ENCODE measurements around the gene MTMR6. TPM values are rescaled to one million over a fixed set of nuclear protein-coding genes. Genes with fewer than 3 reads are reported as not detected.
"Not testable (repeated sequence)": the region's sequence is repeated elsewhere in the genome, so short reads cannot be mapped to it uniquely, and the experiment has no call there.

The MTMR6 gene
- 1 to 10 TPM; 5.5 to 5.7 TPM for total RNA-seq

GRCh38 chr13:25286969-25287961 is at the start of gene MTMR6:
TSS of gene MTMR6 (minus strand) at chr13:25287488. CDS start at chr13:25287247, 241 bp downstream.
- peaks cover 40% of the 10 kb centered on the region for H3K4me1 Mint-ChIP-seq (ENCODE audit: low read depth)
- no peaks in the 10 kb centered on the region for H3K9me3 Mint-ChIP-seq
- peaks cover 4% of the 10 kb centered on the region for H3K36me3 Mint-ChIP-seq (ENCODE audit: low read depth)
- H3K27ac Mint-ChIP-seq, result peak within 1 kb of the TSS; percentile 92
- CTCF ChIA-PET, result interaction anchor here (0.6 to 3.2 kb wide), 12 partner anchors 9 to 75 kb away, joined by 3 to 13 read pairs (median 3); no protein-coding TSS in a partner anchor
- H3K4me3 Mint-ChIP-seq, result peak within 1 kb of the TSS; percentile 93
- peaks cover 3% of the 10 kb centered on the region for H3K27me3 Mint-ChIP-seq (ENCODE audit: low read depth)
- intact Hi-C loops (cut with micrococcal nuclease), result loop anchor here (1.0 to 10.0 kb wide), 13 partner anchors 11 to 1912 kb away; partner anchors contain the start of gene NUP58
- peak; percentile 95 for DNase-seq

GRCh38 chr13:25335856-25336255 is 48.6 kb upstream of the MTMR6 start:
- H3K27ac Mint-ChIP-seq, result no peak overlapping the region
- intact Hi-C loops (cut with micrococcal nuclease), result loop anchor here (5.0 kb wide), 1 partner anchor 34 kb away; the partner anchor contains the start of gene NUP58
- CTCF ChIA-PET, result no interaction called here
- peaks cover 6% of the 10 kb centered on the region for H3K4me1 Mint-ChIP-seq (ENCODE audit: low read depth)
- no peaks in the 10 kb centered on the region for H3K27me3 Mint-ChIP-seq (ENCODE audit: low read depth)
- H3K4me3 Mint-ChIP-seq, result no peak overlapping the region
- H3K9me3 Mint-ChIP-seq, result no peaks in the 10 kb centered on the region
- peaks cover 32% of the 10 kb centered on the region for H3K36me3 Mint-ChIP-seq (ENCODE audit: low read depth)
- no peak for DNase-seq

- no peaks in the 10 kb centered on the region for H3K9me3 Mint-ChIP-seq
- no peak for DNase-seq
- H3K27me3 Mint-ChIP-seq (ENCODE audit: low read depth), result no peaks in the 10 kb centered on the region
- peaks cover 5% of the 10 kb centered on the region for H3K4me1 Mint-ChIP-seq (ENCODE audit: low read depth)
- intact Hi-C loops (cut with micrococcal nuclease), result loop anchor here (2.0 kb wide), 1 partner anchor 14 kb away; no protein-coding TSS in a partner anchor
- H3K4me3 Mint-ChIP-seq, result no peak overlapping the region
- no peak overlapping the region for H3K27ac Mint-ChIP-seq
- H3K36me3 Mint-ChIP-seq (ENCODE audit: low read depth), result peaks cover 37% of the 10 kb centered on the region
- CTCF ChIA-PET, result interaction anchor here (0.6 kb wide), 1 partner anchor 13 kb away, joined by 3 read pairs; no protein-coding TSS in a partner anchor
Measured at GRCh38 chr13:25330541-25330940, 43.3 kb upstream of the MTMR6 start.

- DNase-seq, result no peak
- H3K36me3 Mint-ChIP-seq (ENCODE audit: low read depth), result peaks cover 39% of the 10 kb centered on the region
- no peaks in the 10 kb centered on the region for H3K9me3 Mint-ChIP-seq
- no peaks in the 10 kb centered on the region for H3K27me3 Mint-ChIP-seq (ENCODE audit: low read depth)
- CTCF ChIA-PET, result no interaction called here
- intact Hi-C loops (cut with micrococcal nuclease), result loop anchor here (2.0 kb wide), 1 partner anchor 13 kb away; no protein-coding TSS in a partner anchor
- no peak overlapping the region for H3K4me3 Mint-ChIP-seq
- H3K27ac Mint-ChIP-seq, result no peak overlapping the region
- peaks cover 3% of the 10 kb centered on the region for H3K4me1 Mint-ChIP-seq (ENCODE audit: low read depth)
Measured at GRCh38 chr13:25329706-25330105, 42.4 kb upstream of the MTMR6 start.

GRCh38 chr13:25324100-25324499 is 36.8 kb upstream of the MTMR6 start:
- Mint-ChIP-seq H3K27me3 (ENCODE audit: low read depth) (no peaks in the 10 kb centered on the region), H3K27ac (no peak overlapping the region), H3K36me3 (ENCODE audit: low read depth) (peaks cover 11% of the 10 kb centered on the region), H3K4me3 (no peak overlapping the region), H3K9me3 (no peaks in the 10 kb centered on the region), H3K4me1 (ENCODE audit: low read depth) (no peaks in the 10 kb centered on the region)
- CTCF ChIA-PET, result interaction anchor here (1.0 kb wide), 1 partner anchor 9 kb away, joined by 4 read pairs; no protein-coding TSS in a partner anchor
- no peak for DNase-seq
- intact Hi-C loops (cut with micrococcal nuclease), result no loop called here

GRCh38 chr13:25319771-25320170 is 32.5 kb upstream of the MTMR6 start:
- DNase-seq, result no peak
- H3K9me3 Mint-ChIP-seq, result no peaks in the 10 kb centered on the region
- no peaks in the 10 kb centered on the region for H3K27me3 Mint-ChIP-seq (ENCODE audit: low read depth)
- intact Hi-C loops (cut with micrococcal nuclease), result no loop called here
- peaks cover 15% of the 10 kb centered on the region for H3K36me3 Mint-ChIP-seq (ENCODE audit: low read depth)
- CTCF ChIA-PET, result interaction anchor here (0.6 to 1.5 kb wide), 2 partner anchors 16 to 314 kb away, joined by 3 read pairs; no protein-coding TSS in a partner anchor
- H3K27ac Mint-ChIP-seq, result no peak overlapping the region
- H3K4me3 Mint-ChIP-seq, result no peak overlapping the region
- peaks cover 7% of the 10 kb centered on the region for H3K4me1 Mint-ChIP-seq (ENCODE audit: low read depth)

- H3K4me1 Mint-ChIP-seq (ENCODE audit: low read depth); intact Hi-C loops (cut with micrococcal nuclease); H3K27ac Mint-ChIP-seq; DNase-seq; H3K9me3 Mint-ChIP-seq; H3K4me3 Mint-ChIP-seq; H3K27me3 Mint-ChIP-seq (ENCODE audit: low read depth); CTCF ChIA-PET: not testable (repeated sequence)
- peaks cover 17% of the 10 kb centered on the region for H3K36me3 Mint-ChIP-seq (ENCODE audit: low read depth)
Measured at GRCh38 chr13:25318946-25319345, 31.7 kb upstream of the MTMR6 start.

GRCh38 chr13:25310891-25311290 is 23.6 kb upstream of the MTMR6 start:
- Mint-ChIP-seq H3K4me1 (ENCODE audit: low read depth) (peaks cover 10% of the 10 kb centered on the region), H3K27ac (no peak overlapping the region), H3K9me3 (no peaks in the 10 kb centered on the region), H3K36me3 (ENCODE audit: low read depth) (peaks cover 40% of the 10 kb centered on the region), H3K4me3 (no peak overlapping the region), H3K27me3 (ENCODE audit: low read depth) (no peaks in the 10 kb centered on the region)
- DNase-seq, result no peak
- intact Hi-C loops (cut with micrococcal nuclease), result no loop called here
- CTCF ChIA-PET, result interaction anchor here (0.7 to 1.9 kb wide), 2 partner anchors 28 to 64 kb away, joined by 4 to 5 read pairs; no protein-coding TSS in a partner anchor

GRCh38 chr13:25306671-25307464 is 19.6 kb upstream of the MTMR6 start:
- Mint-ChIP-seq H3K36me3 (ENCODE audit: low read depth) (peaks cover 46% of the 10 kb centered on the region), H3K4me3 (no peak overlapping the region), H3K27ac (no peak overlapping the region), H3K27me3 (ENCODE audit: low read depth) (no peaks in the 10 kb centered on the region), H3K4me1 (ENCODE audit: low read depth) (peaks cover 38% of the 10 kb centered on the region), H3K9me3 (no peaks in the 10 kb centered on the region)
- CTCF ChIA-PET, result interaction anchor here (0.6 to 1.5 kb wide), 2 partner anchors 68 to 195 kb away, joined by 3 read pairs; no protein-coding TSS in a partner anchor
- DNase-seq, result no peak
- intact Hi-C loops (cut with micrococcal nuclease), result no loop called here

GRCh38 chr13:25302121-25302520 is 14.8 kb upstream of the MTMR6 start:
- H3K27ac Mint-ChIP-seq, result peak overlapping the region; percentile 93
- H3K4me3 Mint-ChIP-seq, result peak overlapping the region; percentile 94
- peaks cover 25% of the 10 kb centered on the region for H3K36me3 Mint-ChIP-seq (ENCODE audit: low read depth)
- no peaks in the 10 kb centered on the region for H3K9me3 Mint-ChIP-seq
- intact Hi-C loops (cut with micrococcal nuclease), result loop anchor here (1.0 to 5.0 kb wide), 5 partner anchors 35 to 1950 kb away; partner anchors contain the start of genes PARP4 and RPL21
- CTCF ChIA-PET, result interaction anchor here (0.8 to 1.6 kb wide), 2 partner anchors 14 to 20 kb away, joined by 3 read pairs; partner anchors contain the start of gene MTMR6
- DNase-seq, result no peak
- H3K4me1 Mint-ChIP-seq (ENCODE audit: low read depth), result peaks cover 44% of the 10 kb centered on the region
- no peaks in the 10 kb centered on the region for H3K27me3 Mint-ChIP-seq (ENCODE audit: low read depth)

GRCh38 chr13:25301347-25302113 is 14.2 kb upstream of the MTMR6 start, which contains the start of gene NUP58:
TSS of gene NUP58 (plus strand) at chr13:25301625. CDS start at chr13:25301774, 149 bp downstream.
- CTCF ChIA-PET, result interaction anchor here (0.8 to 1.6 kb wide), 2 partner anchors 14 to 19 kb away, joined by 3 read pairs; partner anchors contain the start of gene MTMR6
- H3K4me3 Mint-ChIP-seq, result peak within 1 kb of the TSS; percentile 94
- H3K9me3 Mint-ChIP-seq, result no peaks in the 10 kb centered on the region
- peak within 1 kb of the TSS; percentile 93 for H3K27ac Mint-ChIP-seq
- no peaks in the 10 kb centered on the region for H3K27me3 Mint-ChIP-seq (ENCODE audit: low read depth)
- peaks cover 23% of the 10 kb centered on the region for H3K36me3 Mint-ChIP-seq (ENCODE audit: low read depth)
- DNase-seq, result peak; percentile 96
- intact Hi-C loops (cut with micrococcal nuclease), result loop anchor here (1.0 to 5.0 kb wide), 9 partner anchors 14 to 1951 kb away; partner anchors contain the start of genes MTMR6, PARP4, RNF6 and RPL21
- H3K4me1 Mint-ChIP-seq (ENCODE audit: low read depth), result peaks cover 40% of the 10 kb centered on the region

Measured in activated naive CD4-positive, alpha-beta T cell treated with anti-CD3 and anti-CD28 coated beads for 36 hours (primary cell).